C4-2B (cell line): Measurements from ENCODE around the gene DDX42.
A peak's percentile ranks its signal among the peaks of the same experiment; 100 is the strongest.

Experiments
- CTCF ChIP-seq: fragments of 450-650 bp; conservative IDR thresholded peaks from 2 replicates; pipeline ENCODE4 v1.5.1; 2017; ENCODE audit warnings: mild to moderate bottlenecking
- ZFX ChIP-seq: fragments of 450-650 bp; IDR thresholded peaks from 2 replicates; pipeline ENCODE4 v1.6.1; 2017

DNA sequence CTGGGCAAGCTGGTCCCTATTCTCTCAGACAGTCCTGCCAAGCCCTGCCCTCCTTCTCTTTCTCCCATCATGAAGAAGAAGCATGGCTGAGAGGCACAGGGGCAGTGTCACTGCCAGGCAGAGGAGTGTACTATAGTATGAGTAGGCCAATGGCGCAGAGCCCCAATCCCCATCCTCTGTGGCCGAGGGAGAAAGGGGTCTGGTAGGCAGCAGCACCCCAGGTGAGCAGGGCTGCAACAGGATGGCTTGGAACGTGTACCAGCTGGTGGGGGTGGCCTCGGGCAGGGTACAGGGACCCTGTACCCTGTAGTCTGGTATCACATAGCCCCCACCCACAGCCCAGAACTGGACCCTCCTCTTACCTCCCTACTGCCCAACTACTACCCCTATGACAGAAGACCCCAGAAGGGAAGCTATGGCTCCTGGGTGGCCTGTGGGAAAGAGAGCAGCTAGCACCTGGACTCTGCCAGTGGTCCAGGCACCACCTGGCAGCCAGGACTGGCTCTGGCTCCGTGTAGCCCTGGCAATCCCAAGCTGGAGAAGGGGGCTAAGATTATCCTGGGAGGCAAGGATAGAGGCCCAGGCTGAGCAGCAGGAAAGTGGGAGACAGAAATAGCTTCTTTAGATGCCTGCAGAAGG is 64.1 kb downstream of the DDX42 start:
- TF ChIP-seq CTCF (no peak), ZFX (peak; percentile 47; the same call in 1 of the 2 replicates)
